Astrocyte of the cerebellum (primary cell): ENCODE data around the gene RABEP1.

Experiments
- DNase-seq: peaks from one replicate; pipeline ENCODE4 v3.0.0-alpha.2; 2011; ENCODE audit warnings: low read depth
- H3K4me3 ChIP-seq: 2 replicates; pipeline ENCODE4 v1.5.1; 2011; ENCODE audit warnings: mild to moderate bottlenecking, low read depth, low read length, moderate library complexity
- CTCF ChIP-seq: IDR thresholded peaks from 2 replicates; pipeline ENCODE4 v1.5.1; 2012; ENCODE audit warnings: low read length, low read depth, moderate library complexity, mild to moderate bottlenecking; ENCODE audit errors: missing control alignments
- in situ Hi-C: cut with HindIII; loops from 2 replicates; pipeline ENCODE4 v1.10.0; 2017; ENCODE audit warnings: low sequenced_read_pairs

The RABEP1 gene

GRCh38 chr17:5355421-5356129, 73.5 kb downstream of the RABEP1 start:
- DNase-seq, result no peak
- no peak for TF ChIP-seq CTCF
- no peak overlapping the region for H3K4me3 ChIP-seq
- in situ Hi-C loops, result no loop called here

- in situ Hi-C loops, result loop anchor here (5.0 kb wide), 1 partner anchor 51 kb away; no protein-coding TSS in a partner anchor
- TF ChIP-seq CTCF, result no peak
- H3K4me3 ChIP-seq, result no peak overlapping the region
- no peak for DNase-seq
Observed at GRCh38 chr17:5361426-5361825, 79.3 kb downstream of the RABEP1 start.

GRCh38 chr17:5362162-5362811, 80.2 kb downstream of the RABEP1 start:
- DNase-seq, result no peak
- no peak for TF ChIP-seq CTCF
- in situ Hi-C loops, result loop anchor here (5.0 kb wide), 1 partner anchor 50 kb away; no protein-coding TSS in a partner anchor
- no peak overlapping the region for H3K4me3 ChIP-seq

- H3K4me3 ChIP-seq, result no peak overlapping the region
- no peak for TF ChIP-seq CTCF
- no peak for DNase-seq
- in situ Hi-C loops, result loop anchor here (5.0 kb wide), 1 partner anchor 48 kb away; no protein-coding TSS in a partner anchor
Observed at GRCh38 chr17:5364156-5364555, 82.1 kb downstream of the RABEP1 start.

GRCh38 chr17:5364696-5365095, 82.6 kb downstream of the RABEP1 start:
- TF ChIP-seq CTCF, result no peak
- no peak for DNase-seq
- in situ Hi-C loops, result loop anchor here (5.0 kb wide), 1 partner anchor 48 kb away; no protein-coding TSS in a partner anchor
- H3K4me3 ChIP-seq, result no peak overlapping the region

- H3K4me3 ChIP-seq, result no peak overlapping the region
- in situ Hi-C loops, result no loop called here
- no peak for DNase-seq
- no peak for TF ChIP-seq CTCF
Observed at GRCh38 chr17:5365831-5366230, 83.7 kb downstream of the RABEP1 start.
